HL-60 (cell line): ENCODE measurements around the gene SPATS2.

Experiments
- GABPA ChIP-seq: IDR thresholded peaks from 2 replicates; pipeline ENCODE4 v1.6.1; 2012; ENCODE audit warnings: low read depth
- POLR2AphosphoS5 ChIP-seq: IDR thresholded peaks from 2 replicates; pipeline ENCODE4 v1.6.1; 2012; ENCODE audit warnings: low read depth
- SPI1 ChIP-seq: IDR thresholded peaks from 2 replicates; pipeline ENCODE4 v1.6.1; 2012; ENCODE audit warnings: low read depth, mild to moderate bottlenecking, borderline replicate concordance
- TF ChIP-seq, protein P1 (sequence below): IDR thresholded peaks from one replicate; pipeline ENCODE4 v1.5.1; 2011; ENCODE audit warnings: low read length, control low read depth, inconsistent platforms; ENCODE audit not compliant: insufficient read depth
- TF ChIP-seq, protein P2 (sequence below): IDR thresholded peaks from 2 replicates; pipeline ENCODE4 v1.6.1; 2012; ENCODE audit warnings: low read depth; ENCODE audit not compliant: insufficient replicate concordance

DNA sequence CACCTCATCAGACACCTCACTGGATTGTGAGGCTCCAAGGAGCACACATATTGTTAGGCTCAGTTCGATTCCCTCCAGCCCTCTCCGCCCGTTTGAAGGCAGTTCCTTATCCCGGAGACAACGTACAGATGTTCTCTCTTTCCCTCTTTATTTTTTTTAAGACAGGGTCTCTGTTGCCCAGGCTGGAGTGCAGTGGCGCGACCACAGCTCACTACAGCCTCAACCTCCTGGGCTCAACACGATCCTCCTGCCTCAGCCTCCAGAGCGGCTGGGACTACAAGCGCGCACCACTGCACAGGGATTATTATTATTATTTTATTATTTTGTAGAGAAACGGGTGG is 44.9 kb upstream of the SPATS2 start:
- TF ChIP-seq, protein P1, sequence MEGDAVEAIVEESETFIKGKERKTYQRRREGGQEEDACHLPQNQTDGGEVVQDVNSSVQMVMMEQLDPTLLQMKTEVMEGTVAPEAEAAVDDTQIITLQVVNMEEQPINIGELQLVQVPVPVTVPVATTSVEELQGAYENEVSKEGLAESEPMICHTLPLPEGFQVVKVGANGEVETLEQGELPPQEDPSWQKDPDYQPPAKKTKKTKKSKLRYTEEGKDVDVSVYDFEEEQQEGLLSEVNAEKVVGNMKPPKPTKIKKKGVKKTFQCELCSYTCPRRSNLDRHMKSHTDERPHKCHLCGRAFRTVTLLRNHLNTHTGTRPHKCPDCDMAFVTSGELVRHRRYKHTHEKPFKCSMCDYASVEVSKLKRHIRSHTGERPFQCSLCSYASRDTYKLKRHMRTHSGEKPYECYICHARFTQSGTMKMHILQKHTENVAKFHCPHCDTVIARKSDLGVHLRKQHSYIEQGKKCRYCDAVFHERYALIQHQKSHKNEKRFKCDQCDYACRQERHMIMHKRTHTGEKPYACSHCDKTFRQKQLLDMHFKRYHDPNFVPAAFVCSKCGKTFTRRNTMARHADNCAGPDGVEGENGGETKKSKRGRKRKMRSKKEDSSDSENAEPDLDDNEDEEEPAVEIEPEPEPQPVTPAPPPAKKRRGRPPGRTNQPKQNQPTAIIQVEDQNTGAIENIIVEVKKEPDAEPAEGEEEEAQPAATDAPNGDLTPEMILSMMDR = no peak
- TF ChIP-seq, protein P2, sequence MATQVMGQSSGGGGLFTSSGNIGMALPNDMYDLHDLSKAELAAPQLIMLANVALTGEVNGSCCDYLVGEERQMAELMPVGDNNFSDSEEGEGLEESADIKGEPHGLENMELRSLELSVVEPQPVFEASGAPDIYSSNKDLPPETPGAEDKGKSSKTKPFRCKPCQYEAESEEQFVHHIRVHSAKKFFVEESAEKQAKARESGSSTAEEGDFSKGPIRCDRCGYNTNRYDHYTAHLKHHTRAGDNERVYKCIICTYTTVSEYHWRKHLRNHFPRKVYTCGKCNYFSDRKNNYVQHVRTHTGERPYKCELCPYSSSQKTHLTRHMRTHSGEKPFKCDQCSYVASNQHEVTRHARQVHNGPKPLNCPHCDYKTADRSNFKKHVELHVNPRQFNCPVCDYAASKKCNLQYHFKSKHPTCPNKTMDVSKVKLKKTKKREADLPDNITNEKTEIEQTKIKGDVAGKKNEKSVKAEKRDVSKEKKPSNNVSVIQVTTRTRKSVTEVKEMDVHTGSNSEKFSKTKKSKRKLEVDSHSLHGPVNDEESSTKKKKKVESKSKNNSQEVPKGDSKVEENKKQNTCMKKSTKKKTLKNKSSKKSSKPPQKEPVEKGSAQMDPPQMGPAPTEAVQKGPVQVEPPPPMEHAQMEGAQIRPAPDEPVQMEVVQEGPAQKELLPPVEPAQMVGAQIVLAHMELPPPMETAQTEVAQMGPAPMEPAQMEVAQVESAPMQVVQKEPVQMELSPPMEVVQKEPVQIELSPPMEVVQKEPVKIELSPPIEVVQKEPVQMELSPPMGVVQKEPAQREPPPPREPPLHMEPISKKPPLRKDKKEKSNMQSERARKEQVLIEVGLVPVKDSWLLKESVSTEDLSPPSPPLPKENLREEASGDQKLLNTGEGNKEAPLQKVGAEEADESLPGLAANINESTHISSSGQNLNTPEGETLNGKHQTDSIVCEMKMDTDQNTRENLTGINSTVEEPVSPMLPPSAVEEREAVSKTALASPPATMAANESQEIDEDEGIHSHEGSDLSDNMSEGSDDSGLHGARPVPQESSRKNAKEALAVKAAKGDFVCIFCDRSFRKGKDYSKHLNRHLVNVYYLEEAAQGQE = no peak
- TF ChIP-seq SPI1 = no peak
- no peak for TF ChIP-seq GABPA
- TF ChIP-seq POLR2AphosphoS5 = no peak
